Lung microvascular endothelial cell (primary cell): Measurements from ENCODE around the gene MGLL. TPM values are rescaled to one million over a fixed set of nuclear protein-coding genes. Genes with fewer than 3 reads are reported as not detected.
"Not testable (repeated sequence)": the region's sequence is repeated elsewhere in the genome, so short reads cannot be mapped to it uniquely, and the experiment has no call there.

Experiments
- DNase-seq, 2 donors: peaks; one replicate each; pipeline versions ENCODE4 v3.0.0 to v3.0.0-alpha.2; 2010; ENCODE audit warnings: low read depth in 2 of 2
- total RNA-seq: library from RNA; depleted of rRNA; stranded (reverse); fragments of >200 nt; gene quantifications from 2 replicates; pipeline ENCODE4 v1.2.1, GENCODE V29; 2014

MGLL gene
- total RNA-seq, 1 donor from 2014 or later: 36.1 TPM

DNA sequence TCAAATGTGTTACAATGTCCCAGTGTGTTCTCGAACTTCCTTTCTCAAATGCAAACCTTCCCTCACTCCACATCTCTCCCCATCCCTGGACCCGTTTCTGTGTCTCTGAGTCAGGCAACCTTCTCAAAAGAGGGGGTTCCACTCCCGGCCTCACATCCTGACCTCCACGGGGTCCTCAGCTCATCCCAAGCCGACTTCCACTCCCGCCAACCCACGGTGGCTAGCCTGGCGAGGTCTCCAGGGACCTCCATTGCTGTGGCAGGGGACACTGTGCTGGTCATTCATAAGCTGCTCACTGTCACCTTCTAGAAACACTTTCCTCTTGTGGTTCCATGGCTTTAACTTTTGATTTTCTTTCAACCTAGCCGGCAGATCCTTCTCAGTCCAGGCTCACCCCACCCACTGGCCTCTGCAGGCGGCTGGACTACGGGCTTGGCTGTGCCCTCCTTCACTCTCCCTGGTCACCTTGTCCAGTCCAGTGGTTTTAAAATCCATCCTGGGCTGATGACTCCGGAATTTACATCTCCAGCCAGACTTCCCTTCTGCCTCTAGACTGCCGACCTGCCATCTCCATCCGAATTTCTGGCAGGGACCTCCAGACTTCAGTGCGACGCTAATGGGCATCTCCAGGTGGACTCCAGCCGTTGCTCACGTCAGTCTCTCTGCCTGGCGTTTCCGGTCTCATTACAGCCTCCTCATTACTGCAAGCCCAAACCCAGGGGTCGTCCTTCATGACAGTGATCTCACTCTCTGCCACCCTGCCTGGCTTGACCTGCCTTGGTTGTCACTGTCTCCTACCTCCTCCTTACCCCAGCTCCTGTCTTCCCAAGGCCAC, 129.6 kb downstream of the MGLL start:
- DNase-seq: no peak

DNA sequence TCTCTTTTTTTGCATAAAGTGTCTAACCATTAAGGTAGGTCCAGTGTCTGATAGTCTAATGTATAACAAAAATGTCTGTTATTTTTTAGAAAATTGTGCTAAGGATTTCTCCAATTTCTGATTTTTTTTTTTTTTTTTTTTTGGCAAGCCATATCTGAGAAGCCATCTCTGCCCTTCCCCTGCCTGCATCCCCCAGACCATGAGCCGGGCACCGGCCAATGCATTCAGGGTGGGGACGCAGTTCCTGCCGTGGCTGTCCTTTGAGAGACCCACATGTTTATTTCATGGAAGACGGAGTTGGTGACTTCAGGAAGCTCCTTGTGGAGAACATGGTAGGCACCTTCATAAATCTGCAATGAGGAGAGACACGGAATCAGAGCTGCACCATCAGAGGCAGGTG, 130.3 kb downstream of the MGLL start:
- DNase-seq: no peak

DNA sequence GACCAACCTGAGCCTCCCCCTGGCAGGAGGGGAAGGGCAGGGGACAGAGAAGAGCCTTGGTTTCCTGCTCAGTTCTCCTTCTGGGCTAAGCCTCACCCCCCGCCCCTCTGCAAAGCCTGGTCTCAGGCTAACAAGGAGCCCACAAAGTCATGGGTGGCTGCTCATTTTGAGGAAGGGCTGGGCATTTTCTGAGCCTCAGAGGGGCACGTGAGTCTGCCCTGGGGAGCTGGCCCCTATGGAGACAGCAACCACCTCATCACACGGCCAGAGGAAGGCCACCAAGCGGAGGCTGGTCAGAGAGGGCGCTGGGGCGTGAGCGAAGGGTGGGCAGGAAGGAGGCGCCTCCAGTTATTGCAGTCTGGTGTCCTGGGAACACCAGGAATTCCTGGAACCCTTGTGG, 130.8 kb downstream of the MGLL start:
- no peak for DNase-seq

DNA sequence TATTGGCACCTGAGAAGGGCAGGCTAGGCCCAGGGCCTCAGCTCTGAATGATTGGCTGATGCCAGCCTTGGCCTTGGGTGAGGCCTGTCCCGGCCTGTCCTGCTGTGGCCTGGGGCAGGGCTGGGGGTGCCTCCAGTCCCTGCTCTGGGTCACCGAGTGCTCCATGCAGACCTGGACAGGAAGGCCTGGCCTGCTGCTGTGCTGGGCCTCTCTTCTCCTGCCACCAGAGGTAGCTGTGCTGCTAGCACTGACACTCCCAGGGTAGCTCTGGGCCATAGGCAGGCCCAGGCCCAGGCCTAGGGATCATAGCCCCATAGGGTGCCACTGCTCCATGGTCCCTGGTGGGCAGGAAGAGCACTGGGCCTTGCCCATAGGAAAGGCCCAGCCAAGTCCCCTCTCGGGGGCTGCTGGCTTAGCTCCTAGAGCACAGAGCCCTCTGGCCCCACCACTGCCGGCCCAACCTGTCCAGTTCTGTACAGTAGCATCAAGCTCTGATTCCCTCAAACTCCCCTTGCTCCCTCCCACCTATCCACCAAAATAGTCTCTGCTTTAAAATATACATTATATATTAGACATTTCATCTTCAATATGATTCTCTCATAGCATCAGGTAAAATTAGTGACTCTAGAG, 131.4 kb downstream of the MGLL start:
- DNase-seq: peak; percentile 68 to 81

DNA sequence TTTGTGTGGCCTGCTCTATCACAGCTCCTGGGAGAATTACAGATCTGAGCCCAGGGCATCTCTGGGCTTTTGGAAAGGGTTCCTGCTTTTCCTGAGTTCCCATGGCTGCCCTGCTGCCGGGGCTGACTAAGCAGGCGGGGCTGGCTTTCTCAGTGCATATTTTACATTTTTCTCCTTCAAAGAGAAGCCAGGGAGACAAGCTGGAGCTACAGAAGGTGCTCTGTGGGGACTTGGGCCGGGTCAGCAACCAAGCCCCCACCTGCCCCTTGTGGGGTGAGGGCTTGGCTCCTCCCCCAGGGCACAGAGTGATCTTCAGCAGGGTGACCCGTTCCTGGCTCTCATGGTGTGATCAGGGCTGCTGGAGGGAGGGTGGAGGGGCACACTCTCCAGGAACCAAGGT, 132.2 kb downstream of the MGLL start:
- no peak for DNase-seq

DNA sequence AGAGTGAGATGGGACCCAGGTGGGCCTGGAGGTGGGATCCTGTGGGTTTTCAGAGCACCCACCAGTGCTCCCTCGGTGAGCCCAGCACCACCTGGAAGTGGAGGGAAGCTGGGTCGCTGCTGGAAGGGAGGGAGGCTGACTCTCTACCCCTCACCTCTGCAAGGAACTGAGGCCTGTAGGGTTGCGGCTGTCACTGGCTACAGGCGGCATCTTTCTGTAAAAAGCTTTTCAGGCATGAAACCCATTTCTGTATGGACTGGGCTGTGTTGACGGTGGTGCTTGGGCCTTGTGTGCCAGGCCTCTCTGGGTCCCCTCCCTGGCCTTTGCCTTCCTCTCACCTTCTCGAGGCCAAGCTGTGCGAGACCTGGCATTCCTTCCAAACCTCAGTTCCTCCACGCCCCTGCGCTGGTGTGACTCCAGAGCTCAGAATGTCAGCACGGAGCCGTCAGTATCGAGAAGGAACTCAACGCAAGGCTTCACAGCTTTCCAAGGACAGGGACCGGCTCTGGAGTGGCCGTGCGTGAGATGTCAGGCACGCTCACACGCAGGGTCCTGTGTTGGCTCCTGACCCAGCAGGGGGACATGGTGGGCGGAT, 133.0 kb downstream of the MGLL start:
- DNase-seq: no peak

DNA sequence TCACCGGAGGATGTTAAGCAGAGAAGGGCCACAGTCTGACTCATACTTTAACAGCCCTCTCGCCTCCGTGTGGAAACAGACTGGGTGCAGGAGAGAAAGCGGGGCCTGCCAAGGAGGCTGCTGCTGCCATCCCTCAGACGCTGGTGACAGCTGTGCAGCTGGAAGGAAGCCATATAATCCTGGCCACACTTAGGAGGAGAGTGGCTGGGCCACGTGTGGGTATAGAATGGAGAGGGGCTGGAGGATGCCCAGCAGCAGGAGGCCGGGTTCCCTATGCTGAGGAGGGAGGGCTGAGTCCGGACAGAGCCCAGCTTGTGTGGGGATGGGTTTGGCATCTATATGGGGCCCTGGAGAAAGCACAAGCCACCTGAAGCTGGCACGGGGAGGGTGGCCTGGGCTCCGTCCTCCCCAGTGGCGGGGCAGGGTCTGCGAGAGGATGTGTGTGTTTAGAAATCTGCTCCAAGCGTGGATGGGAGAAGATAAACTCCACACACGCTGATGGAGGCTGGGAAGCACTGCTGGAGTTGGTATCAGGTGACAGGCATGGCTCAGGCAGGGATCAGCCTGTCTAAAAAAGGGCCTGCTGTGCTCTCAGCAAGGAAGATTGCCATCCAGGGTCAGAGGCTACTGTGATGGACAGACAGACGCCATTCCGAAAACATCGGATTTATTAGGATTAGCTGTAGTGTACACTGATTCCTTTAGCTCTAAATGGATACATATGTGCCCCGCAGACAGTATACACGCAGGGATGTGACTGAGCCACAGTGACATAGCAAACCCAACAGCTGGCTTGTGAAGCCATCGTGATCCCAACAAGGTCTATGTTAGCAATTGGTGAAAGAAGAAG, 133.7 kb downstream of the MGLL start:
- no peak for DNase-seq

DNA sequence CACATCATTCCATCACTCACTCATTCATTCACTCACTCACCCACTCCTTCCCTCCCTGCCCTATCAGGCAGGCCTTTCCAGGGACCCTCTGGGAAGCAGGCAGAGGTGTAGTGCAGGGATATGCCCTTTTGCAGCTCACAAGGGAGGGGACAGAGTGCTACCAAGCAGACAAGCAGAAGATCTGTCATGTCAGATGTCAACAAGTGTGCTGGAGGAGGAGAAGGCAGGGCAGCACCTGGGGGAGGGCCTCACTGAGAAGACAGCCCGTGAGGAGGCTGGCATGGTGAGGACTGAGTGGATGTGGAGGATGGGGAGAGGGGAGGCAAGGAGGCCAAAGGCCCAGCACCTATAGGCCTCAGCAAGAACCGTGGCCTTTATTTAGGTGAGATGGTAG, 134.3 kb downstream of the MGLL start:
- DNase-seq: no peak

DNA sequence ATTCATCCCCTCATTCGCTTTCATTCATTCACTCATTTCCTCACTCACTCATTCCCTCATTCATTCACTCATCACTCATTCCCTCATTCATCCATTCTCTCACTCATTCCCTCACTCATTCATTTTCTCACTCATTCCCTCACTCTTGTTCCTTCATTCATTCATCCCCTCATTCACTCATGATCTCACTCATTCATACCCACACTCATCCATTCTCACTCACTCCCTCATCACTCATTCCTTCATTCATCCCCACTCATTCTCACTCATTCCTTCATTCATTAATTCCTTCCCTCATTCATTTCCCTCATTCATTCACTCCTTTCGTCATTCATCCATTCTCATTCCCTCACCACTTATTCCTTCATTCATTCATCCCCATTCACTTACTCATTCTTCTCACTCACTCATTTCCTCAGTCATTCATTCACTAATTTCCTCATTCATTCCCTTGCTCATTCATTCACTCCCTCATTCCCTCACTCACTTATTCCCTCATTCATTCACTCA, 135.0 kb downstream of the MGLL start:
- DNase-seq: no peak

DNA sequence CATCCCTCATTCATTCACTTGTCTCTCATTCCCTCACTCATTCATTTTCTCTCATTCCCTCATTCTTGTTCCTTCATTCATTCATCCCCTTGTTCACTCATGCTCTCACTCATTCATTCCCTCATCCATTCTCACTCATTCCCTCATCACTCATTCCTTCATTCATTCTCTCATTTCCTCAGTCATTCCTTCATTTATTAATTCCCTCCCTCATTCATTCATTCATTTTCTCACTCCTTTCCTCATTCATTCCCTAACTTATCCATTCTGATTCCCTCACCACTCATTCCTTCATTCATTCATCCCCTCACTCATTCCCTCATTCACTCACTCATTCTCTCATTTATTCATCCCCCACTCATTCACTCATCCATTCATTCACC, 135.8 kb downstream of the MGLL start:
- no peak for DNase-seq

DNA sequence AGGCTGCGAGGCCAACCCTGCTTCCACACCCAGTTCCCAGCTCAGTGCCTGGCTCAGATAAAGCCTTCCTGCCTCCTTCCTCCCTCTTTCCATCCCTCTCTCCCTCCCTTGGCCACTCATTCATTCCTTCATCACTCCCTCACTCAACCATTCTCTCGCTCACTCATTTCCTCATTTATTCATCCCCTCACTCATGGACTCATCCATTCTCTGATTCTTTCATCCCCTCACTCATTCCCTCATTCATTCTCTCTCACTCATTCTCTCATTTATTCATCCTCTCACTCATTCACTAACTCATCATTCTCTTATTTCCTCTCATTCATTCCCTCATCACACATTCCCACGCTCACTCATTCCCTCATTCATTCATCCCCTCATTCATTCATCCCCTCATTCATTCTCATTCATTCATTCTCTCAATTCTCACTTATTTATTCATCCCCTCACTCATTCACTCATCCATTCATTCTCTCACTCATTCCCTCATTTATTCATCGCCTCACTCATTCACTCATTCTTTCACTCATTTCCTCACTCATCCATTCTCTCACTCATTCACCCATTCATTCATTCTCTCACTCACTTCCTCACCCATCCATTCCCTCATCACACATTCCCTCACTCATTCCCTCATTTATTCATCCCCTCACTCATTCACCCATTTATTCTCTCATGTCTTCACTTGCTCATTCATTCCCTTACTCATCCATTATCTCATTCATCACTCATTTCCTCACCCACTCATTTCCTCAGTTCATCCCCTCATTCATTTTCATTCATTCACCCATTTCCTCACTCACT, 136.4 kb downstream of the MGLL start:
- no peak for DNase-seq

DNA sequence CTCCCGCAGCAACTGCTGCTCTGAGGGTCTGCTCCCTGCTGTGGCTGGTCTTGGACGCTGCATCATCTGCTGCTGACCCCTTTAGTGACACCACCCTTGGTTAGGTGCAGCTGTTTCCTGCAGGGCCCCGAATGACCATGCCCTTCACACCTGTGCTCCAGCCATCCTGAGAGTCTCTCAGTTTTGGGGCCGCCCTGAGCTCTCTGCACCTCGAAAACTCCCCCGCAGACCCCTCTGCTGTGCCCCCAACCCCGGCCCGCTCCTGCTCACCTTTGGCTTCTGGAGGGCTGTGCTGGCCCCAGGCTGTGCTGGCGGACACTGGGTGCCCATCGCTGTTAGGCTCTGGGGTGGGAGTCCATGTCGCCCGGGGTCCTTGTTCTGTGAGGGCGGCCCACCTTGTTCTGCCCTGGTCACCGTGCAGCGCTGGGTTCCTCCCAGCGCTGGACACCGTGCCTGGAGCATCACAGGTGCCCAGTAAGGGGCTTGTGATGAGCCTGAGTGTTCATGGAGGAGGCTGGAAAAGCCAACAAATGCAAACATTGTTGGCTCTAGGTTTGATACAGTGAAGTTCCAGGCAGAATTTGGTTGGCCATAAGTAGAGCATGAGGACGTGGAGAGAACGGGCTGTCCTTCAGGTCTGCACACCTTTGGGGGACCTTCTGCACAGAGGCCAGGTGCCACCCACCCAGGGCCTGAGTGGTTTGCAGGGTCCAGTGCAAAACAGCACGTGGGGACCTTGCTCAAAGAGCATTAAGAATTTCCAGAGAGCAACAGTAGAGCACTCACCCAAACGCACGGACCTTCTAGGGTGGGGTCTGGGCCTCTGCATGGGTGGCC, 137.2 kb downstream of the MGLL start:
- no peak for DNase-seq

DNA sequence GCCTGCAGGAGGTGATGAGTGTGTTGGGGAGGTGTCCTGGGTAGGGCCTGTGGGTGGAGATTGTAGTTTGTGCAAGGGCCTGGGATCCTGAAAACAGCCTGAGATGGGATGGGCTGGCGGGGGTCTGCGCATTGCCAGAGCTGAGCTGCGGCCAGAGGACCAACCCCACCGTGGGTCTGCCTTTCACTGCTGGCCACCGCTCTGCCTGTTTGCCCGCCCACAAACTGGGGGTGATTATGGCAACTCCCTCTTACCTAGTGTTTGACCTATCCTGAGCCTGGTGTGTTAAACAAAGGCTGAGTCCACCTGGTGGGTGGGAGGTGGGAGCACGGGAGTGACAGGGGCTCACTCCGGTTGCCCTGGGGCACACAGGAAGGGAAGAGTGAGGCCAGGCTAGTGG, 139.8 kb downstream of the MGLL start:
- DNase-seq: no peak

DNA sequence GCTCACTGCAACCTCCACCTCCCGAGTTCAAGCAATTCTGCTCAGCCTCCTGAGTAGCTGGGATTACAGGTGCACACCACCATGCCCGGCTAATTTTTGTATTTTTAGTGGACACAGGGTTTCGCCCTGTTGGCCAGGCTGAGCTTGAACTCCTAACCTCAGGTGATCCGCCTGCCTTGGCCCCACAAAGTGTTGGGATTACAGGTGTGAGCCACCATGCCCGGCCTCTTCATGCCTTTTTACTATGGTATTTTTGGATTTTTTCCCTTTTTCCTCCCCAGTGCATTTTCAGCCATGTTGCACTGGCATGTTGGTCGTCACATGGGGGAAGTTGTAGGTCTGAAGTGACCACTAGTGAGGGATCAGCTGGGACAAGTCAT, 140.2 kb downstream of the MGLL start:
- DNase-seq: not testable (repeated sequence)

DNA sequence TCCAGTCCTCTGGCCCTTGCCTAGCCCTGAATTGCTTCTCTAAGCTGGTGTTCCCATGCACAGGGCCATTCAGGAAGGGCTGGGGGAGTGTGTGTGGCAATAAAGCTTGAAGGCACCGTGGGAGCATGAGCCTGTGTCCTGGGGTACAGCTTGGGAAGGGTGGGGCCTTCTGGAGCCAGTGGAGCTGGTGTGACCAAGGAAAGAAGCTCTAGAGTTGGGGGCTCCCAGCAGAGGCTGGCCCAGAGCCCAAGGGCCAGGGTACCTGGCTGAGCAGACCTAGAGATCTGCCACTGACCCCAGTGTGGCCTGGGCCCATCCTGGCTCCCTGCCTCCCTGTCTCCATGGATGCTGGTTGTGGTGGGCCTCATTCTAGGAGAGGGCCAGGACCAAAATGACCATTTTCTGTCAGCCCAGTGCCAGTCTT, 141.5 kb downstream of the MGLL start:
- no peak for DNase-seq

DNA sequence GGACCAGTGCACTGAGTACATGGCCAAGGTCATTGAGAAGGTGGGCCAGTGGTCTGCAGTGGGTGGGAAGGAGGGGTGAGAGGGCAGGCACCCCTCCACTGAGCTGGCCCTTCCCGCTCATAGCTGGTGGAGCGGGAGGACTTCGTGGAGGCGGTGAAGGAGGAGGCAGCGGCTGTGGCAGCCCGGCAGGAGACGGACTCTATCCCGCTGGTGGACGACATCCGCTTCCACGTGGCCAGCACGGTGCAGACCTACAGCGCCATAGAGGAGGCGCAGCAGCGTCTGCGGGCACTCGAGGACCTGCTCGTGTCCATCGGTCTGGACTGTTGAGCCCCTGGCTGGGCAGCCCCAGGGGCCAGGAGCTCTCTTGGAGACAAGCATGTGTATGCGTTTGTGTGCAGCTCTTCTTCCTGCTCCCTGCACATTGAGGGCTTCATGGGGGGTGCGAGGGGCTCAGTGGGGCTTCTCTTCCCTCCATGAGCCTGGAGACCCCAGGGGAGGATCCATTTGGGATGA, 142.1 kb downstream of the MGLL start:
- DNase-seq: no peak

DNA sequence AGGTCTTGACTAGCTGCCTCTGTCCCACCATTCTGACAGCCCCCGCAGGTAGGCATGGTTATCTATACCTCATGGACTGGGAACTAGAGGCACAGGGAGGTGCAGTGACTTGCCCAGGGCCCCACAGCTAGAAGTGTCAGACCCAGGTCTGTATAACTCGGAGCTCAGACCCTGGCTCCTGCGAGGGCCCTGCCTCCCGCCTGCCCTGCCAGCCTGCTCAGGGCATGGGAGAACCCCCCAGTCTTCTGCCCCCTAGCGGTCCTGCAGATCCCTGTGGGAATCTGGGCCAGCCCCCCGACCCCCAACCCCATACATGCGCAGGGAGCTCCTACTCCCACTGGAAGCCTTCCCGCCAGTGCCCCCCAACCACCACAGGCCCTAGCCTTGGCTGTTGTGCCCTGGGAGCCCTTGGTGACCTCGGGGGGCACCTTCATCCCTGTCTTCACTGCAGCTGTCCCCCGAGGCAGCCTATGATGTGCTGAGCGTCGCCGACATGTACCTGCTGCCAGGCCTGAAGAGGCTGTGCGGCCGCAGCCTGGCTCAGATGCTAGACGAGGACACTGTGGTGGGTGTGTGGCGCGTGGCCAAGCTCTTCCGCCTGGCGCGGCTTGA, 142.7 kb downstream of the MGLL start:
- DNase-seq: no peak

DNA sequence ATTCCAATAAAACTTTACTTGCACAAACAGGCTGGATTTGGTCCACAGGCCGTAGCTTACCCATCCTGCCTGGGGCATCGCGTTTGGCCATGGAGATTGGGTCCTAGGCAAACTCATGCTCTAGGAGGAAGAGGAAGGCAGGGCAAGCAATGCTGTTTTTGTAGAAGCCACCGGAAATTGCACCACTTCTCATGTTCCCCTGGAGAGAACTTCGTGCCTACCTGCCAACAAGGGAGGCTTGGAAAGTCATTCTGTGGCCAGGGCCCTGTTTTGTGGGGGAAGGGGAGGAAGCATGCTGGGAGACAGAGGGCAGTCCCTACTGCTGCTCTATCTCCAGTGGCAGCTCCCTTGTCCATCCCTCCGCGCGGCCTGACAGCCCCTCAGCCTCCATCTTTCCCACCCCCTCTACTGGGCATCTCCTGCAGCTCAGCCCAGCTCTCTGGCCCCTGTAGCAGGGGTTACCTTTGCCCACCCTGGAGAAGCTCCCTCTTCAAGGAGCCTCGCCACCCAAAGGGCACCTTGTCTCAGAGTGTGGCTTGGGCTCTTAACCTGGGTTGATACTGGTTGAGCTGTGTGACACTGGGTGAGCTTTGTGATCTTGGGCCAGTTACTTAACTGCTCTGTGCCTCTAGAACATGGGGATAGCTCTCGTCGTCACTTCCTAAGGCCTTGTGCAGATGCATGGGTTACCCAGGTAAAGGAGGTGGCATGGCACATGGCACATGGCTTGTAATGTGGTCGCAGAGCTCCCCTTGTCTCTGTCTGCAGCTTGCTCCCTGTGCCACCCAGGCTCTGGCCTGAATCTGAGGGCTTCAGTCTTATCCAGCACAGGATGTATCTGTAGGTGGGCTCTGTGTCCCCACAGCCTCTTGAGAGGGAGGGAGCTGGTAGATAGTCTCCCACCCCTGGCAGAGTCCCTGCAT, 143.4 kb downstream of the MGLL start:
- no peak for DNase-seq

DNA sequence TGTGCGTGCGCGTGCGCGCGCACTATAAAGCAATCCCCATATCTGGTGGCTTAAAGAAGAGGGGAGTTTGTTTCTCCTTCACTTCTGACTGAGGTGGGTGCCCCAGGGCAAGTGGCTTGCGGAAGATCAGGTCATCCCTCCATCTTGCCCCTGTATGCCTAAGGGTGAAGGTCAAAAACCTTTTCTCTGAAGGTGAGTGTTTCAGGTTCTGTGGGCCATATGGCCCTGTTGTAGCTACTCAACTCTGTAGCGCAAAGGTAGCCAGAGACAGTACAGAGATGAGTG, 144.1 kb downstream of the MGLL start:
- no peak for DNase-seq
